ENCODE data around the gene PKMYT1.
"Not testable (repeated sequence)": the region's sequence is repeated elsewhere in the genome, so short reads cannot be mapped to it uniquely, and the experiment has no call there.

PKMYT1 gene

DNA sequence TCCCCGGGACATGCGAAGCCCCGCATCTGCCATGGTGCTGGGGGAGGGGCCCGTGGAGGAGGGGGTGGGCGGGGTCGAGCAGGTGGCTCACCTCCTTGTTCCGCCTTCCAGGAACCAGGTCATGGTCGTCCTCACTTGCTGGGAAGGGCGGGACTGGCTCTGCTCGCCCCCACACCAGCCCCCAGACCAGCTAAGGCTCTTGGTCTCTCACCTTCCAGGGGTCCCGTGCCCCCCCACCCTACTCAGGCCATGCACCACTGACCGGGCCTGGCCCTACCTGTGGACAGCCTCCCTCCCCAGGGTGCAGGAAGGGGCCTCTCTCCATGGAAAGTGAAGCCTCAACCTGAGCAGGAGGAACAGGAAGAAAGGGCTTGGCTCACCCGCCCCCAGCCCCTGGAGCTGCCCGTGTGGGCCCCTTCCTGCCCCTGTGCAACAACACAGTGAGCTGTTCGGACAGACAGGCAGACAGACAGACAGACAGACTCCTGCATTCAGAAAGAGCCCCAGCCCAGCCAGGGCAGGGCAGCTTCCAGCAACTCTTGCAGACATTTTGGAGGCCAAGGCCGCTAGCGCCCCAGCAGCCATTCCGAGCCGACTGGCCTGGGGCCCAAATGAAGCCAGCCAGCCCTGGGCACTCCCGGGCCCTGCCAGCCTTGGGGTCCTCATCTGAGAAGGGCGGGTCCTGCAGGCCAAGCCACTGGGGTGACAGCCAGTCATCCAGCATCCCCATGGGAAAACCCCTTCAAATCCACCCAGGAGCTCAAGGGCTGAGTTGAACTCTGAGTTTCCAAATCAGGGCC, 24.3 kb downstream of the PKMYT1 start:
- no peak for DNase-seq

DNA sequence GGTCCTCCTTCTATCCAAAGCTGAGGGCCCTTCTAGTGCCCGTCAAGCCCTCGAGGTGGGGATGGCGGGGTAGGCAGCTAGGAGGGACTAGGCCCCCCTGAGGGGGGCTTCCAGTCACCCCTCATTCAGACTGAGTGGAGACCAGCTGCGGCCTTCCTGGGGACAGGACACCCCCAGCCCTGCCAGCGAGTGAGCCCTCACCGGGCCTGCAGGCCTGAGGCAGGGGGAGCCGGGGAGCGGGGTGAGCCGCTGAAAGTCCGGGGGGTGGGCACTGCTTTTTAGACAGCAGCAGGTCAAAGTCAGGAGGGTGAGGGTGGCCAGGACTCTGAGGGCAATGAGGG, 24.8 kb downstream of the PKMYT1 start:
- DNase-seq = no peak

DNA sequence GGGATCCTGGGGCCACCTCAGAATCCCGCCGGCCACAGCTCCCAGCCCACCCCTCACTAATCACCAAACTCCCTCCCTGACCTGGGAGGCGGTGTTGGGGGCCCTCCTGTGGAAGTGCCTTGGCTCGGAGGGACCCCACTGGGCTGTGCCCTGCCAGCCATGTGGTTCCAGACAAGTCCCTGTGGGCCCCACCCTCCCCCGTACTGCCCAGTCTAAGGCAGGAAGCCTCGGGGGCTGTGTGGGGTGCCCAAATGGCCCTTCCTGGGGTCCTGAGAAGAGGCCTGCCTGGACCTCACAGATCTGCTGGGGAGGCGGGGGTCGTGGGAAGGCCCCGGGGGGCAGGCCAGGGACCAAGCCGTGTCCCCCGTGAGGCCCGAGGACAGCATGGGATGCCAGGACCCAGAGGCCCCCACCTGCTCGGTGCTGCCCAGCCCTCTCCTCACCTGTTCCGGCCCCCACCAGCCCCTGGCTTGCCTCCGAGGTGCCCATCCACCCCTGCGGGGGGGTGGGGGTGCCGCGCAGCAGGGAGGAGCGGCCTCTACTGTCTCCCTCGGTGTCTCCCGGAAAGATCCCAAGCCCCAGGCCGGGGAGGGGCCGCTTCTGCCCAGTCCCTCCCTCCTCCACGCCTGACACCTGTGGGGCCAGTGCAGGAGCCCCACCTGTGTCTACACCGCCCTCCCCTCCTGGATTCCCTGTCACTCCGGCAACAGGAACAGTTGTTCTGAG, 25.4 kb downstream of the PKMYT1 start:
- DNase-seq = no peak

DNA sequence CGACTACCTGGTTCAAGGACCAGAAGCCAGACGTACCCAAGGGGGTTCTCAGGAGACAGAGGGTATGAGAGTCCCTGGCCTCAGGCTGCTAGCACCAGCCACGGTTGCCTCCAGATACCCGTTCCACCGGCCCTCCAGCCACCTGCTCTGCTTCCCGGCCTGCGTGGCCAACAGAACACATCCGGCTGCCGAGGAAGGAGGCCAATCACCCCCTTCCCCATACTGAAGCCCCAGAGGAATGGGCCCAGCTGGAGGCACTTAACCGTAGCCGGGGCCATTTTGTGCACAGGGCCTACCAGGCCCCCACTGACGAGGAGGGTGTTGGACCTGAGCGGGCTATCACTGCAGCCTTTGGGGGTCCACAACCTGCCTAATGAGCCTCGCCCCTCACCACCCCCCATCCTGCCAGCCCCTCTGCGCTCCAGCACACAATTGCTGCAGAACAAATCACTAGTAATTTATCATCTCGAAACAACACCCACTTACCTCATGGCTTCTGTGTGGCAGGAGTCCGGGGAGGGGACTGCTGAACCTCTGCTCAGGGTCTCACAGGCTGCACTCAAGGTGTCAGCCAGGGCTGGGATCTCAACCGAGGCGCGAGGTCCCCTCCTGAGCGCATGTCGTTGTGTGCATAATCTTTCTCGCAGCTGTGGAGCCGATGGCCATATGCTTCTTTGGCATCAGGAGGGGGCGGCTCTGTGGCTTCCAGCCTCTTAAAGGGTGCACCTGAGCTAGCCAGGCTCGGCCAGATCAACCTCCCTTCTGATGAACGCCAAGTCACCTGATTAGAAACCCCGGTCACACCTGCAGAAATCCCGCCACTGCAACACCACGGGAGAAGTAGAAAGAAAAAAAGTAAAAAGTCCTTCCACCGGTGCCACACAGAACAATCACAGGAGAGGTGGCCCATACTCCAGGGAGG, 26.3 kb downstream of the PKMYT1 start:
- no peak for DNase-seq

DNA sequence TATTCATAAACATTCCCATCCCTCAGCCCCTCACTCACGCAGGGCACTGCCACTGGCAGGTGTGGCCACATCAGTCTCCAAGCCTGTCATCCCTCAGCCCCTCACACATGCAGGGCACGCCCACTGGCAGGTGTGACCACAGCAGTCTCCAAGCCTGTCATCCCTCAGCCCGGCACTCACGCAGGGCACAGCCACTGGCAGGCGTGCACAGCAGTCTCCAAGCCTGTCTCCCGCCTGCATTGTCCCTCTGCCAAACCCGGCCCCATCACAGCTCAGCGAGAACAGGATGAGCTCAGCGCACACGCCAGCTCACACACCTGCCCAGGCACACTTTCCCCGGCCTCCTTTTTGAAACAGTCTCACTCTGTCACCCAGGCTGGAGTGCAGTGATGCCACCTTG, 27.6 kb downstream of the PKMYT1 start:
- DNase-seq = no peak

DNA sequence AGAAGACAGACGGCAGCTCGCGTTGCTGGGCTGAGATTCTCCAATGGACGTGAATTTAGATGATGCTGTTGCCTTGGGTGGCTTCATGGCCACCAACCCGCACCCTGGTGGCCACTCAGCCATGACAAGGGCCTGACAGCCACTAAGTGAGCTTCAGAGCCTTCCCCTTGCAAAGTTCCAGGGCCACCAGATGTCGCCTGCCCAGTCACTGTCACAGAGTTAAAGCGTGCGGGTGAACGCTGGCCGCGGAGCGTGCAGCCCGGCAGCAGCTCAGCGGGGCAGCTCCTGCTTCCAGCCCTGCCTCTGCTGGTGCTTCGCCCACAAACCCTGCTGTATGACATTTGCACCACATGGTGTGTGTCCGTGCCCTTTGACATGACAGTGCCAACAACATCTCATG, 29.5 kb downstream of the PKMYT1 start:
- no peak for DNase-seq

DNA sequence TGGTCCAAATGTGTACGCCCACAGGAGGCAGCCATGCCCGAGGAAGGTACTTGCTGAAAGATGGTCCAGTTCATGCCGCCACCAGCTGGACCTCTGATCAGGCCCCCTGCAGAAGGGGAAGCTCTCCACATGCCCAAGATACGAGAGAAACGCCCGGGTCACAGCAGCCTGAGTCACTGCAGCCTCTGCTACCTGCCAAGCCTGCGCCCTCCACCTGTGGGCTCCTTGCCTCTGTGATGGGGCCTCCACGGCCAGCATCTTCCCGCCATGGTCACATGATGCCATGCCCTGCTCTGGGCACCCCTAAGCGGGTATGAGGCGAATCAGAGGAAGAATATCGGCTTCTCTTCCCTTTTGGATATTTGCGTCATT, 29.9 kb downstream of the PKMYT1 start:
- no peak for DNase-seq

DNA sequence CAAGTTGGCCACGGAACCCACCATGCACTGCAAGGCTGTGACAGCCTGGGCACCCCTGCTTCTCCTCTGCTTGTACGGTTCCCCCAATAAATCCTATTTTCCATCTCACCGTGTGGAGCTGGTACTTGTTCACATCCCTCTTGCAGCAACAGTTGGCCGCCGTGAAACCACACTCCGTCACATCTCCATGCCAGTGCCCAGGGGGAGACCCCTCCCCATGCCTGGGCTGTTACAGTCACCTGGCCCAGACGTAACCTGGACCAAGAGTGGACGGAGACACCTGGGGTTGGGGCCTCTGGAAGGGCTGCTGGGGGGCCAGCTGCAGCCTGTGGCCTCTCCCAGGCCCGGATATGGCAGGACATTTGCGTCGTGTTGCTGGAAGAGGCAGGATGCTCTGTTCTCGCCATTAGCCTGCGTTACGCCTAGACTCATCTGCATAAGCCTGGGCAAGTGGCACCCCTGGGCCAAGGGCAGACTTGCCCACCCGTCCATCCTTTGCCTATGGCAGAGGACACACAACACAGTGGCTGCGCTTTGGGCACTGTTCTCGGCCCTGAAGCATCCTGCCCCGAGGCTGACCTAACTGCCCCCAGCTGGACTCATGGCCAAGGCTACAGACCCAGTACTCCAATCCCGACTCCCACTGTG, 30.4 kb downstream of the PKMYT1 start:
- DNase-seq = no peak

DNA sequence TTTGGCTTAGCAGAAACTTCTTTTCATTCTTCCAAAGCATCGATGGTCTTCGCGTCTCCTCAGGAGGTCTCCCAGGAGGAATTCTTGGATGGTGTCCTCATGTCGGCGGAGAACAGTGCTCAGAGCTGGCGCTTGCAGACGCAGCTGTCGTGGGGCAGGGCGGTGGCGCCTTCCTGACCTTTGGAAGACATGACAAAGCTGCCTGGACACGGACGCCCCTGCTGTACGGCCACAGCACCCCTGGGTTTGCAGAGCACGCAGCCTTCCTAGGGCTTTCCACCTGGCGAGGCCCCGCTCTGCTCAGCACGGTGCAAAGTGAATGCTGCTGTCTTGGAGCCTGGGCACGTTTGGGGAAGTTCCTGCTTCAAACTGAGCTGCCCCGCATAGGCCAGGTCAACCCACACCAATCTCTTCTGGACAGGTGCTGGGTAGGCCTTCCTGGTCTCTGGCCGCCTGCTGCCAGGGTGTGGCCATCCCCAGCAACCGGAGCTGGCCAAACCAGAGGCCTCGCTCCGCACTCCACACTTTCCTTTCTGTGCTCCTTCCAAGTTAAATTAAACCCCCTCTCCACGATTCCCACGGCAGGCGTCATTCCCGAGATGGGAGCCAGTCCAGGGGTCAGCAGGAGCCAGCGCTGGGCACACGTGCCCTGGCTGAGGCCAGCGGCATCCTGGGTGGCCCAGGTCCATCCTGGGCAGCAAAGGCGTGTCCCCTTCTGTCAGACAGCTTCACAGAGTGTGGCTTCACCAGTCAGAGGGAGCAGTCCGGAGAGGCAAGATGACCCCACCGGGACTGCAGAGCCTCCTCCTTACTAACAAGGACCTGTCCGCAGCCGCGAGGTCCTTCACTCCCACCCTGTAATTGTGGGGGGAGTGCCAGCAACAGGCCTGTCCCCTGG, 31.2 kb downstream of the PKMYT1 start:
- DNase-seq = no peak

DNA sequence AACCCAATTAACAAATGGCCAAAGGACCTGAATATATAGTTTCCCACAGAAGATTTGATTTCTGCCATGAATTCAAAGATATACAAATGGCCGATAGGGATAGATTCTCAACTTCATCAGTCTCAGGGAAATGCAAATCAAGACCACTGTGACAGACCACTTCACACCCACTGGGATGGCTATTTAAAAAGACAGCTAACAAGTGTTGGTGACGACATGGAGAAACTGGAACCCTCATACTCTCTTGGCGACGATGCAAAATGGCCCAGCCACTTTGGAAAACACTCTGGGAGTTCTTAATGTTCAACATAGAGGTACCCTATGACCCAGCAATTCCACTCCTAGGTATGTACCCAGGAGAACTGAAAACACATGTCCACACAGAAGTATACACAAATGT, 33.6 kb downstream of the PKMYT1 start:
- DNase-seq = no peak

DNA sequence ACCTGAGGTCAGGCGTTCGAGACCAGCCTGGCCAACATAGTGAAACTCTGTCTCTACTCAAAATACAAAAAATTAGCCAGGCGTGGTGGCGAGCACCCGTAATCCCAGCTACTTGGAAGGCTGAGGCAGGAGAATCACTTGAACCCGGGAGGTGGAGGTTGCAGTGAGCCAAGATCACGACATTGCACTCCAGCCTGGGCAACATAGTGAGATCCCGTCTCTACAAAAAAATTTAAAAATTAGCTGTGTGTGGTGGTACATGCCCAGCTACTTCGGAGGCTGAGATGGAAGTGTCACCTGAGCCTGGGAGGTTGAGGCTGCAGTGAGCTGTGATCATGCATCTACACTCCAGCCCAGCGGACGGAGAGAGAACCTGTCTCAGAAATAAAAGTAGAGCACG, 36.5 kb downstream of the PKMYT1 start:
- not testable (repeated sequence) for DNase-seq

DNA sequence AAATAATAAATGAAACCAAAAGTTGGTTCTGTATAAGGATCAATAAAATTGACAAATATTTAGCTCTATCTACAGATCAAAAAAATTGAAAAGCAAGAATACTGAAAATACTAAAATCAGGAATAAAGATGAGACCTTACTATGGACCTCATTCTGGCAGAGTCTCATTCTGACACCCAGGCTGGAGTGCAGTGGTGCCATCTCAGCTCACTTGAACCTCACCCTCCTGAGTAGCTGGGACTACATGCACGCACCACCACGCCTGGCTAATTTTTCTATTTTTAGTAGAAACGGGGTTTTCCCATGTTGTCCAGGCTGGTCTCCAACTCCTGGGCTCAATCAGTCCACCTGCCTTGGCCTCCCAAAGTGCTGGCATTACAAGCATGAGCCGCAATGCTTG, 38.2 kb downstream of the PKMYT1 start:
- no peak for DNase-seq

DNA sequence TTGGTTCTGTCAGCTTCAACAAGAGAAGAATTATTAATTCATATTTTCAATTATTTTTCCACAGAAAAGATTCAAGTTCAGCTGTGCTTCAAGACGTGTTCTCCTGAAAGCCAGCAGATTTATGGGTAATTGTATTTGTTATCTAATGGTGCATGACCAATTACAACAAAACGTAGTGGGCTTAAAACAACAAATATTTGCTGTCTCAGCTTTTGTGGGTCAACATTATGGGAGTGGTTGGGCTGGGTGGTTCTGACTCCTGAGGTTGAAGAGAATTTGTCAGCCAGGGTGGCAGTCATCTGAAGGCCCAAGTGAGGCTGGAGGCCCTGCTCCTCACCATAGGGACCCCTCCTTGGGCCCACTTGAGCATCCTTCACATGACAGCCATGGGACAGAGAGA, 40.3 kb downstream of the PKMYT1 start:
- no peak for DNase-seq

DNA sequence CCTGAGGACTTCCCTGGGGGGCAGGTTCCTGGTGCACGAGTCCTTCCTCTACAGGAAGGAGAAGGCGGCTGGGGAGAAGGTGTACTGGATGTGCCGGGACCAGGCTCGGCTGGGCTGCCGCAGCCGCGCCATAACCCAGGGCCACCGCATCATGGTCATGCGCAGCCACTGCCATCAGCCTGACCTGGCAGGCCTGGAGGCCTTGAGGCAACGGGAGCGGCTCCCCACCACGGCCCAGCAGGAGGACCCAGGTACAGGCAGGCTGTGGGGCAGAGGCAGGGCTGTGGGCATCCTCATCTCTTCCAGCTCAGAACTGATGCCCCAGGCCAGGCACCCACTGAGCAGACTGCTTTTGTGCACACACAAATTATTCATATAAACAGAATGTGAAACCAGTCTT, 42.0 kb downstream of the PKMYT1 start:
- no peak for DNase-seq

DNA sequence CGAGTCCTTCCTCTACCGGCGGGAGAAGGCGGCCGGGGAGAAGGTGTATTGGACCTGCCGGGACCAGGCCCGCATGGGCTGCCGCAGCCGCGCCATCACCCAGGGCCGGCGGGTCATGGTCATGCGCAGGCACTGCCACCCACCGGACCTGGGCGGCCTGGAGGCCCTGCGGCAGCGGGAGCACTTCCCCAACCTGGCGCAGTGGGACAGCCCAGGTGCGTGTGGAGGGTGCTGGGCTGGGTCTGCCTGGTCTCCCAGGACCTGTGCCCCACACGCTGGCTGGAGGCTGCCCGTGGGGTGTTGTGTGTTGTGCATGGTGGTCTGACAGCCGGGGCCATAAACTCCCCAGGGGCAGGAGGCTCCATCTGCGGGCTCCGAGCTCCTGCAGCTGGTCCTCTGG, 43.1 kb downstream of the PKMYT1 start:
- DNase-seq = no peak

DNA sequence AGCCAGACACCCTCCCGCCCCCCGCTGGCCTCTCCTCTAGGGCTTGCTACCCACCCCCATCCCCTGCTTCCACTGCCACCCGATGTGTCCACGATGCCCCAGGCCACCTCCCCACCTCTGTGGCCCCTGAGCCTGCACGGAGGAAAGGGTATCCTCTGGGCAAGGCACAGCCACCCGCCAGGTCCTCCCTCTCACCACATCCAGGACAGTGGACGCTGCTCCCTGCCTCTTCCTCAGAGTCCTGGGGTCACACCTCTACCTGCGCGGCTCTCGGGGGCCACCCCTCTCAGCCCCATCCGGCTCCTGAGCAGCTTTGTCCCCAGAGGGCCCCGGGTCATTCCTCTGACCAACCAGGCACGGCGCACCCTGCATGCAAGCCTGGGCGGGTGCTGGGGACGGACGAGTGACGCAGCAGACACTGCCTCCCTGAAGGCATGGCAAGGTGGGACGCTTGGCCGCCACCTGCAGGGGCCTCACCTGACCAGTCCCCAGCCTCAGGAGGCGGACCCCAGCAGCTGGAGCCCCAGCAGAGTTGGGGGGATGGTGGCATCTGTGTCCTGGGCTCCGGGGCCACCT, 43.7 kb downstream of the PKMYT1 start:
- no peak for DNase-seq

DNA sequence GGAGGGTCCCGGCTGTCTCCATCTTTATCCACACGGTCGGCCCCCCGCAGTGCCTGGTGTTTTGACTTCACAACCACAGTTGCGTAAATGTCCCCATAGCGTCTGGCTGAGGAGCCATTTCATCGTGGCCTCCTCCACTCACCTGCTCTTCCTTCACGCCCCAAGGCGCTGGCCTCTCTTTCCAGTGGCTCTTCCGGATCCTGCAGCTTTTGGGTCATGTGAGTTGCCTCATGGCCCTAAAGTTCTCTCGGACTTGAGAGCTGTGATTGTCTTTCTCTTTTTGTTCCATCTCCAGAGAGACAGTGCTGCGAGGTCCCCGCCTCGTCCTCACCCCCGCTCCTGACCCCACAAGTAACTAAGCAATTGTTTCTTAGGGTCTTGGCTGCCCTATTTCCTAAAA, 45.8 kb downstream of the PKMYT1 start:
- DNase-seq = no peak

DNA sequence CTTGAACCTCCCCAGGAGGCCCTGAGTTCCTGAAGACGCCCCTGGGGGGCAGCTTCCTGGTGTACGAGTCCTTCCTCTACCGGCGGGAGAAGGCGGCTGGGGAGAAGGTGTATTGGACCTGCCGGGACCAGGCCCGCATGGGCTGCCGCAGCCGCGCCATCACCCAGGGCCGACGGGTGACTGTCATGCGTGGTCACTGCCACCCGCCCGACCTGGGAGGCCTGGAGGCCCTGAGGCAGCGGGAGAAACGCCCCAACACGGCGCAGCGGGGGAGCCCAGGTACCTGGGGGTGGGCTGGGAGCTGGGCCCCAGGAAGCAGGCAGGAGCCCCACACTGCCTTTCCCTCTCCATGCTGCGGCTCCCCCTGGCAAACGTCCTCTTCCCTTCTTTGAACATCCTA, 46.5 kb downstream of the PKMYT1 start:
- DNase-seq = no peak

DNA sequence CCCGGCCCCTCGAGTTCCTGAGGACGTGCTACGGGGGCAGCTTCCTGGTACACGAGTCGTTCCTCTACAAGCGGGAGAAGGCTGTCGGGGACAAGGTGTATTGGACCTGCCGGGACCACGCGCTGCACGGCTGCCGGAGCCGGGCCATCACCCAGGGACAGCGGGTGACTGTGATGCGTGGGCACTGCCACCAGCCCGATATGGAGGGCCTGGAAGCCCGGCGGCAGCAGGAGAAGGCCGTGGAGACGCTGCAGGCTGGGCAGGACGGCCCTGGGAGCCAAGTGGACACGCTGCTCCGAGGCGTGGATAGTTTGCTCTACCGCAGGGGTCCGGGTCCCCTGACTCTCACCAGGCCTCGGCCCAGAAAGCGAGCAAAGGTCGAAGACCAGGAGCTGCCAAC, 47.1 kb downstream of the PKMYT1 start:
- no peak for DNase-seq

DNA sequence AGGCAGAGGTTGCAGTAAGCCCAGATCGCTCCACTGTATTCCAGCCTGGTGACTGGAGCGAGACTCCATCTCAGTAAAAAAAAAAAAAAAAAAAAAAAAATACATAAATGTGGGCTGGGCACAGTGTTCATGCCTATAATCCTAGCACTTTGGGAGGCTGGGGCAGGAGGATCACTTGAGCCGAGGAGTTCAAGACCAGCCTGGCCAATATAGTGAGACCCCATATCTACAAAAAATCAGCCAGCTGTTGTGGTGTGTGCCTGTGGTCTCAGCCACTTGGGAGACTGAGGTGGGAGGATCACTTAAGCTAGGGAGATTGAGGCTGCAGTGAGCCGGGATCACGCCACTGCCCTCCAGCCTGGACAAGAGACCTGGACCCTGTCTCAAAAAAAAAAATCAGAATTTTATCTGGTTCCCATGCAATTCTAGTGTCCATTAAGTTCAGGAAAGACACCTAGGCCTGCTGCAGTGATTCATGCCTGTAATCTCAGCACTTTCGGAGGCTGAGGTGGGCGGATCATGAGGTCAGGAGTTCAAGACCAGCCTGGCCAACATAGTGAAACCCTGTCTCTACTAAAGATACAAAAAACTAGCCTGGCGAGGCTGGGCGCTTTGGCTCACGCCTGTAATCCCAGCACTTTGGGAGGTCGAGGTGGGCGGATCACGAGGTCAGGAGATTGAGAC, 48.9 kb downstream of the PKMYT1 start:
- DNase-seq = not testable (repeated sequence)

DNA sequence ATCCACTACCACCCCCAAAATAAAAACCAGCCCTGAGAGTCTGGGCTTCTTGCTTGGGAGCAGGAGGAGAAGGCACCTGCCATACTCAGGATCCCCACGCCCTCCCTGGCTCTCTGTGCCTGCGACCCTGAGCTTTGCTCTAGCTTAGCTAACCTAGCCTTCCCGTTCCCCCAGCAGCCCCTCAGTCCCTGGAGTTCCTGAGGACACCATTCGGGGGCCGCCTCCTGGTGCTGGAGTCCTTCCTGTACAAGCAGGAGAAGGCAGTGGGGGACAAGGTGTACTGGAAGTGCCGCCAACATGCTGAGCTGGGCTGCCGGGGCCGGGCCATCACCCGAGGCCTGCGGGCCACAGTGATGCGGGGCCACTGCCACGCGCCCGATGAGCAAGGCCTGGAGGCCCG, 50.0 kb downstream of the PKMYT1 start:
- DNase-seq = no peak
